Stimulated activated CD4-positive, alpha-beta T cell treated with anti-CD3 and anti-CD28 coated beads, TNF-alpha, amount 100 ng/mL, for 1 hour (primary cell): ENCODE data around the gene LRRC3.
"Not testable (repeated sequence)": the region's sequence is repeated elsewhere in the genome, so short reads cannot be mapped to it uniquely, and the experiment has no call there.

ENCODE experiments used
- DNase-seq, 3 donors: peaks; one replicate each; pipeline ENCODE4 v3.0.0-alpha.2; 2020; ENCODE audit warnings: low read depth in 3 of 3, low spot score in 1 of 3

The LRRC3 gene

GRCh38 chr21:44495611-44496563, 40.6 kb downstream of the LRRC3 start:
- no peak for DNase-seq

DNA sequence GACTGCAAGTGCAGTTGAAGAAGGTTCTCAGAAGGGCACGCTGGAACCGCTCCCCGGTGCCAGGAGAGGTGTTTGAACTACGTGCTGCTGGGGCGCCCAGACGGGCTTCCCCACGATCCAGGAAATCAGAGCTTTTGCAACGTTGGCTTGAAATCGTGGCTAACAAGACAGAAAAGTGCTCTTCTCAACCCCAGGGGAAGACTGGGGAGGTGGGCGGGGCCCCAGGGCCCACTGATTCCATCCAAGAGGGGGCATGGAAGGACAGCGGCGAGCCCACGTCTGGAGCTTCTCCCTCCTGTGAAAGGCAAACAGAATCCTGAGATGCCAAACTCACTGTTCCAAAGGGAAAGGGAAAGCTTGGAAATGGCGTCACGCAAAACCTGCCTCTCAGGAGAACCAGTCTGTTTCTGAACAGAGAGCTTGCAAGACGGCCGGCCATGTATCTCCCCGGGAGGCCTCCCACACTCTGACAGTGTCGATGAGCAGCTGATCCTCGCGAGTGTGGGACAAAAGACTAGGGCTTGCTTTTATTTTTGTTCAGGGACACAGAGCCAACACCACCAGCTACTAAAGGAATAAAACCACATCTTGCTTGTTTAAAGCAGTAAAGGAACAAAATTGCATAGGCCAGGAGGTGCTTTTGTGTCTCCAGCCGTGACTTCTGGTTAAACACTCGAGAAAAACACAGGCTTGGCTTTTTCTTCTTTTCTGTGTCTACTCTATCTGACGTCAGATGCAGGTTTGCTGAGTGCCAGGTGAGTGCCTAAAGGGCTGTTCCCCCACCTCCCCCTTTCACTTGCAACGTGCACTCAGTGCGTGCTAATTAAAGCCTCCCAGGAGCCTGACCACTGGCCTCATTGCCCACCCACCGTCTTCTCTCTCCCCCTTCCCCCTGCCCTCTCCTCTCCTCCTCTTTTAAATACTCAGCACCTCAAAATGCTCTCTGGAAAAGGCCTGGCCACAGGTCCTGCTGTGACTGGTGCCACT, 41.5 kb downstream of the LRRC3 start:
- no peak for DNase-seq

- DNase-seq: no peak
Measured at GRCh38 chr21:44497703-44498126, 42.4 kb downstream of the LRRC3 start.

GRCh38 chr21:44498280-44499210, 43.2 kb downstream of the LRRC3 start:
- DNase-seq: no peak

DNA sequence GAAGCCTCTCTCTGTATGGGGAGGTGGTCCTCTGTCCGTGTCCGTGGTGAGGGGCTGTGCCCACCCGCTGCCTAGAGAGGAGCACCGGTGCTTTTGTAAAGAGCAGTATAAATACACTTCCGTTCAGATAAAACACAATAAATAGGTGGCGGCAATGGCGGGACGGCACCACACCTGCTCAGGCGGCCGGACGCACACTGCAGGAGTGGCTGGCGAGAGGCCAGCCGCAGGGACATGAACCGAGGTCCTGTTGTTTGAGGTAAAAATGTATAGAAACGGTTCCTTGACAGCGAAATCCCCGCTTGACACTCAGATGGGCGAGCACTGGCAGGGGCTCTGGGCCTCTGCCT, 43.9 kb downstream of the LRRC3 start:
- DNase-seq: no peak

DNA sequence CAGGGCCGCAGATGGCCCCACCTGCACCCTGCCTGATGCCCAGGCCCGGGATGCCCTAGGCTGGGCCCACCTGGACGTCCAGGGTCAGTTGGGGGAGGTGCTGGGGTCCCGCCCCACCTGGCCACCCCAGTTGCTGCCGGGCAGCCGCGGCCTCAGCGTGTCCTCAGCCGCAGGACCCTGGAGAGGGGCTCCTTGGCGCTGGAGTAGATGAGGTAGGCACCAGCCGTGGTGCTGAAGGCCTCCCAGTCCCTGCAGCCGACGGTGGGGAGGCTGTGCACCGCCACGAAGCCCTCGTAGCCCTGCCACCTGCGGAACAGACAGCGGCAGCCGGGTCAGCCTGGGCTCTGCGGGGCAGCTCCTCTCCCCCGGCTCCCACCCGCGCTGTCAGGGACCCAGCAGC, 44.3 kb downstream of the LRRC3 start:
- no peak for DNase-seq

GRCh38 chr21:44500111-44500510, 44.8 kb downstream of the LRRC3 start:
- DNase-seq: no peak

DNA sequence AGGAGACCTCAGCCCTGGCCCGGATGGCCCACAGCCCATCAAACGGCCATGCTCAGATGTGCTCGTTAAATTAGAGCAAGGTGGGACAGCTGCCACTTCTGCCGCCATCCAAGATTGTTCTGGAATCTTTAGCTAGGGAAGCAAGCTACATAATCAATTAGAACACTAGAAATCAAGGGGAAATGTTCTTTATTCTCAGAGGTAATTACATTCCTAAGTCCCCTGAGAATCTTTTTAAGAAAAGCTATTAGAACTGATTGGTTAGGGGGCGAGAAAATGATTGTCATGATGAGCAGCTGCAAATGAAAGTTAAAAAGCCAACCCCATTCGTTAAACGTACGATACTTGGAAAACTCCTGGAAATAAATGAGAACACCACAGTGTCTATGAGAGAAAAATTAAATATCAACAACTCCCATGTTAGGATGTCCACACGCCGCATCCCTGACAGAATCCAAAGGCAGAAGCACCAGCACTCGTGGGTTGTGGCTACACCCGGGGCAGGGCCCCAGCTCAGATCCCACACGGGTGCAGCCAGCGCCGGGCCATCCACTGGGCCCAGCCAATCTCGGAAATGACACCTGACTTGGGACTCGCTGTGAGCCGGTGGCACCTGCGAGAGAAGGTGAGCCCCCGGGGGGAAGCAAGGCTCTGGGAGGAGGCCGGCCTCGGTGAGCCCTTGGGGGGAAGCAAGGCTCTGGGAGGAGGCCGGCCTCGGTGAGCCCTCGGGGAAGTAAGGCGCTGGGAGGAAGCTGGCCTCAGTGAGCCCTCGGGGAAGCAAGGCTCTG, 47.1 kb downstream of the LRRC3 start:
- DNase-seq: no peak

DNA sequence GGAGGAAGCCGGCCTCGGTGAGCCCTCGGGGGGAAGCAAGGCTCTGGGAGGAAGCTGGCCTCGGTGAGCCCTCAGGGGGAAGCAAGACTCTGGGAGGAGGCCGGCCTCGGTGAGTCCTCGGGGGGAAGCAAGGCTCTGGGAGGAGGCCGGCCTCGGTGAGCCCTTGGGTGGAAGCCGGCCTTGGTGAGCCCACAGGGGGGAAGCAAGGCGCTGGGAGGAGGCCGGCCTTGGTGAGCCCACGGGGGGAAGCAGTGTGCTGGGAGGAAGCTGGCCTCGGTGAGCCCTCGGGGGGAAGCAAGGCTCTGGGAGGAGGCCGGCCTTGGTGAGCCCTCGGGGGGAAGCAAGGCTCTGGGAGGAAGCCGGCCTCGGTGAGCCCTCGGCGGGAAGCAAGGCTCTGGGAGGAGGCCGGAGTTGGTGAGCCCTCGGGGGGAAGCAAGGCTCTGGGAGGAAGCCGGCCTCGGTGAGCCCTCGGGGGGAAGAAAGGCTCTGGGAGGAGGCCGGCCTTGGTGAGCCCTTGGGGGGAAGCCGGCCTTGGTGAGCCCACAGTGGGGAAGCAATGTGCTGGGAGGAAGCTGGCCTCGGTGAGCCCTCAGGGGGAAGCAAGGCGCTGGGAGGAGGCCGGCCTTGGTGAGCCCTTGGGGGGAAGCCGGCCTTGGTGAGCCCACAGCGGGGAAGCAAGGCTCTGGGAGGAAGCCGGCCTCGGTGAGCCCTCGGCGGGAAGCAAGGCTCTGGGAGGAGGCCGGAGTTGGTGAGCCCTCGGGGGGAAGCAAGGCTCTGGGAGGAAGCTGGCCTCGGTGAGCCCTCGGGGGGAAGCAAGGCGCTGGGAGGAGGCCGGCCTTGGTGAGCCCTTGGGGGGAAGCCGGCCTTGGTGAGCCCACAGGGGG, 47.9 kb downstream of the LRRC3 start:
- not testable (repeated sequence) for DNase-seq

- DNase-seq: no peak
Measured at GRCh38 chr21:44503901-44504399, 48.6 kb downstream of the LRRC3 start.

GRCh38 chr21:44505673-44506278, 50.5 kb downstream of the LRRC3 start:
- no peak for DNase-seq

- DNase-seq: no peak
Measured at GRCh38 chr21:44506279-44507255, 51.3 kb downstream of the LRRC3 start.

GRCh38 chr21:44507673-44508425, 52.5 kb downstream of the LRRC3 start:
- DNase-seq: no peak

DNA sequence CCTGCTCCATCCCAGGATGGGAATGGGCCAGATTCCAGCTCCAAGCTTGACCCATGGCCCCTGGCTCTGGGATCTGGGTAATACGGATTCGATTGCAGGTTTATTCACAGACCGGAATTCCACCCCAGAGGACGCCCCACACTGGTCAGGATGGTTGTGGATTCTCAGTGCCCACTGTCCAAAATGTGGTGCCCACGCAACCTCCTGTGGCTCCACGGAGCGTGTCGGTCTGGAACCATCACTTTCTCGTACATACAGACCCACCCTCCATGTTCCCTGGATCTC, 53.1 kb downstream of the LRRC3 start:
- no peak for DNase-seq

DNA sequence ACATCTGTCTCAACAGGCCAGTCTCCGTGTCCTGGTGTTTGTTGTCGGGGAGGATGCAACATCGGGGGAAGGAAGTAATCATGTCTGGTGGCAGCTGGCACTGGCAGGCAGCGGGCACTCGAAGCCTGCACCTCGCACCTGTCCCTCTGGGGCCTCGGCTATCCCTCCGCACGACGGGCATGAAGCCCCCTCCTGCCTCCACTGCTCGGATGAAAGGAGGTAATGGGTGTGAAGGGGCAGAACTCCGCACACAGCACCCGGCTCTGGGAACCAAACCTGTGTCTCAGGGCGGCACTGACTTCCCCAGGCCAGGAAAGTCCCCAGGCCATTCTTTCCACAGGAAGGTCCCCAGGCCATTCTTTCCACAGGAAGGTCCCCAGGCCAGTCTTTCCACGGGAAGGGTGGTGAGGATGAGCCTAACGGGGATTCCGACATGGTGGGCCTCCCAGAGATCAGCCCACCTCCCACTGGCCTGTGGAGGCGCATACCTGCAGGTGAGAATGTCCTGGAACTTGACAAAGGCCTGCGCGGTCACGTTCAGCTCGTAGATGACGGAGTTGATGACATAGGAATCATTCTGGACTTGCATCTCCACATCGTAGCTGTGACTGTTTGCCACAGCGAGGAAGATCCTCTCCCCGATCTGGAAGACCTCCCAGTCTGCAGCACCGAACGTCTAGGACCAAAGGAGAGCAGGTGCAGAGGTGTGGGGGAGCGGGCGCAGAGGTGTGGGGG, 53.6 kb downstream of the LRRC3 start:
- no peak for DNase-seq

DNA sequence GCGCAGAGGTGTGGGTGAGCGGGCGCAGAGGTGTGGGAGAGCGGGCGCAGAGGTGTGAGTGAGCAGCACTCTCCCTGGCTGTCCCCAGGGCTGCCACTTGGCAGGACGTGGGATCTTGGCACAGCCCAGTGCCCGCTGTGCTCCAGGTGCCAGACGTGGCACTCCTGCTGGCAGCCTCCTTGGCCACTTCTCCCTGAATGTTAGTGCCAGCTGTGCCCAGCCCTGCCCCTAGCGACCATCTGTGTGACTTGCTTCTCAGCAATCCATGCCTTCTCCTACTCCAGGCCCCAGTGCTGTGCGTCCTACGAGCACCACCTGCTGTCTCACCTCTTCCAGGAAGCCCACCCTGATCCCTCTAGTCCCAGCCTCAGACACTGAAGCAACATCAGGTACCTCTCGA, 54.2 kb downstream of the LRRC3 start:
- no peak for DNase-seq
